ENCODE data around the gene ATG4C.

The ATG4C gene

GRCh38 chr1:62906428-62906886 lies 122.5 kb downstream of the ATG4C start:
- H4K20me1 ChIP-seq (ENCODE audit: control insufficient read depth, insufficient read depth, low read depth, low read length), result no peaks in the 10 kb centered on the region
- H3F3A ChIP-seq (ENCODE audit: control insufficient read depth, insufficient read depth), result no peaks in the 10 kb centered on the region
- H3K27ac ChIP-seq (ENCODE audit: low read depth, low read length), result no peak overlapping the region
- H3K79me2 ChIP-seq (ENCODE audit: control insufficient read depth, low read length), result no peaks in the 10 kb centered on the region
- H3K4me1 ChIP-seq (ENCODE audit: control insufficient read depth, low read length), result no peaks in the 10 kb centered on the region
- TF ChIP-seq, protein P1, sequence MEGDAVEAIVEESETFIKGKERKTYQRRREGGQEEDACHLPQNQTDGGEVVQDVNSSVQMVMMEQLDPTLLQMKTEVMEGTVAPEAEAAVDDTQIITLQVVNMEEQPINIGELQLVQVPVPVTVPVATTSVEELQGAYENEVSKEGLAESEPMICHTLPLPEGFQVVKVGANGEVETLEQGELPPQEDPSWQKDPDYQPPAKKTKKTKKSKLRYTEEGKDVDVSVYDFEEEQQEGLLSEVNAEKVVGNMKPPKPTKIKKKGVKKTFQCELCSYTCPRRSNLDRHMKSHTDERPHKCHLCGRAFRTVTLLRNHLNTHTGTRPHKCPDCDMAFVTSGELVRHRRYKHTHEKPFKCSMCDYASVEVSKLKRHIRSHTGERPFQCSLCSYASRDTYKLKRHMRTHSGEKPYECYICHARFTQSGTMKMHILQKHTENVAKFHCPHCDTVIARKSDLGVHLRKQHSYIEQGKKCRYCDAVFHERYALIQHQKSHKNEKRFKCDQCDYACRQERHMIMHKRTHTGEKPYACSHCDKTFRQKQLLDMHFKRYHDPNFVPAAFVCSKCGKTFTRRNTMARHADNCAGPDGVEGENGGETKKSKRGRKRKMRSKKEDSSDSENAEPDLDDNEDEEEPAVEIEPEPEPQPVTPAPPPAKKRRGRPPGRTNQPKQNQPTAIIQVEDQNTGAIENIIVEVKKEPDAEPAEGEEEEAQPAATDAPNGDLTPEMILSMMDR (IDR thresholded peaks at IDR 0.05; ENCODE audit: low read depth, low read length, poor library complexity, severe bottlenecking), result peak; percentile 67
- no peak for TF ChIP-seq EZH2phosphoT487 (IDR thresholded peaks at IDR 0.05; ENCODE audit: borderline replicate concordance, low read length)
- H3K9me3 ChIP-seq (ENCODE audit: control insufficient read depth, insufficient read depth, low read length), result no peaks in the 10 kb centered on the region
- no peak overlapping the region for H3K4me3 ChIP-seq (ENCODE audit: low read length)
- H3K4me2 ChIP-seq (ENCODE audit: low read length), result no peak overlapping the region
- no peaks in the 10 kb centered on the region for H3K27me3 ChIP-seq (ENCODE audit: control insufficient read depth, low read length)
- no peaks in the 10 kb centered on the region for H3K36me3 ChIP-seq (ENCODE audit: control insufficient read depth, low read length)
- no peaks in the 10 kb centered on the region for H3K9me2 ChIP-seq (replicated peaks; ENCODE audit: control insufficient read depth, low read length)

GRCh38 chr1:62908168-62908695 lies 124.3 kb downstream of the ATG4C start:
- Histone ChIP-seq H3K27ac (ENCODE audit: low read depth, low read length) (no peak overlapping the region), H4K20me1 (ENCODE audit: control insufficient read depth, insufficient read depth, low read depth, low read length) (no peaks in the 10 kb centered on the region)
- TF ChIP-seq EZH2phosphoT487 (IDR thresholded peaks at IDR 0.05; ENCODE audit: borderline replicate concordance, low read length), result no peak
- TF ChIP-seq, protein P1 (IDR thresholded peaks at IDR 0.05; ENCODE audit: low read depth, low read length, poor library complexity, severe bottlenecking), result no peak

DNA sequence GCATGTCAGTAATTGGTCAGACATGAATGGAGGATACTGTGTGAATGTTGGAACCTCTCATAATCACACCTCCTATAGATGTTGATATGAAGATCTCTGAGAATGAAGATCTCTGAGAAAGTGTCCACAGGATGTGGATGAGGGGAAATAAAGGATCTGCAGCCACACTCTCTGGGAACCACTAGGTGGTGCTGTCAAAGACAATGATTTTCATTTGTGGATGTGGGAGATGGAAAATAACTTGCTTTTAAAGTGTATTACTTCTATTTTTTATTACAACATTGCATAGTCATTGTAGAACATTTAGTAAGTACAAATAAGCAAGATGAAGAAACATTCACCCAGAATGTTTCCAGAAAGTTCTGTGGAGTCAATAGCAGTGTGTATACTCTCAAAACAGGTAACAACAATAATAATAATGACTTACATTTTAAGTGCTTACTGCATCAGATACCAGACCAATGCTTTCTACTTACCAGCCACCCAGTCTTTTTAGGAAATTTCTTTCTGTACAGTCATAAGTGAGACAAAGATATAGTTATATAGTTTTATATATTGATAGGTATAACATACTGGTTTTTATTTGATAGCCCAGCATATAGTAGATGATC lies 128.2 kb downstream of the ATG4C start:
- no peak for TF ChIP-seq EZH2phosphoT487 (IDR thresholded peaks at IDR 0.05; ENCODE audit: borderline replicate concordance, low read length)
- TF ChIP-seq, protein P1 (IDR thresholded peaks at IDR 0.05; ENCODE audit: low read depth, low read length, poor library complexity, severe bottlenecking), result peak; percentile 84
- Histone ChIP-seq H3F3A (ENCODE audit: control insufficient read depth, insufficient read depth) (no peaks in the 10 kb centered on the region), H4K20me1 (ENCODE audit: control insufficient read depth, insufficient read depth, low read depth, low read length) (no peaks in the 10 kb centered on the region), H3K27ac (ENCODE audit: low read depth, low read length) (no peak overlapping the region), H3K9me2 (replicated peaks; ENCODE audit: control insufficient read depth, low read length) (no peaks in the 10 kb centered on the region), H3K4me3 (ENCODE audit: low read length) (no peak overlapping the region), H3K9me3 (ENCODE audit: control insufficient read depth, insufficient read depth, low read length) (no peaks in the 10 kb centered on the region), H3K4me2 (ENCODE audit: low read length) (no peak overlapping the region), H3K79me2 (ENCODE audit: control insufficient read depth, low read length) (no peaks in the 10 kb centered on the region), H3K4me1 (ENCODE audit: control insufficient read depth, low read length) (no peaks in the 10 kb centered on the region), H3K27me3 (ENCODE audit: control insufficient read depth, low read length) (peaks cover 20% of the 10 kb centered on the region), H3K36me3 (ENCODE audit: control insufficient read depth, low read length) (no peaks in the 10 kb centered on the region)

More at GRCh38 chr1:62908168-62908695, 124.3 kb downstream of the ATG4C start:
- Histone ChIP-seq H3F3A (ENCODE audit: control insufficient read depth, insufficient read depth) (no peaks in the 10 kb centered on the region), H3K4me1 (ENCODE audit: control insufficient read depth, low read length) (no peaks in the 10 kb centered on the region), H3K4me2 (ENCODE audit: low read length) (no peak overlapping the region), H3K9me2 (replicated peaks; ENCODE audit: control insufficient read depth, low read length) (no peaks in the 10 kb centered on the region), H3K9me3 (ENCODE audit: control insufficient read depth, insufficient read depth, low read length) (no peaks in the 10 kb centered on the region), H3K79me2 (ENCODE audit: control insufficient read depth, low read length) (no peaks in the 10 kb centered on the region), H3K36me3 (ENCODE audit: control insufficient read depth, low read length) (no peaks in the 10 kb centered on the region), H3K27me3 (ENCODE audit: control insufficient read depth, low read length) (no peaks in the 10 kb centered on the region), H3K4me3 (ENCODE audit: low read length) (no peak overlapping the region)
